IMR-90 (cell line): ENCODE data around the gene MGA. TPM values are rescaled to one million over a fixed set of nuclear protein-coding genes. Genes with fewer than 3 reads are reported as not detected.

ENCODE experiments used
- ATAC-seq: fragments of 200-7000 bp; cut with Tn5 transposase; 2 replicates; pipeline ENCODE4 v1.9.1; 2020; ENCODE audit warnings: low read depth, mild to moderate bottlenecking, moderate library complexity
- BruUV-seq: library from RNA; stranded (reverse); fragments of 400-500 nt; replicated peaks from 2 replicates; lab custom pipeline; 2021; lab: Mats Ljungman, UMichigan
- CTCF ChIA-PET: fragments of 300-600 bp; formaldehyde crosslinking; extraction: SDS; loops from one replicate; lab custom pipeline; 2021; ENCODE audit warnings: antibody characterized with exemption; lab: Yijun Ruan, JAX
- POLR2A ChIA-PET: fragments of 300-600 bp; sonication (Branson Sonifier 250); formaldehyde crosslinking; loops from one replicate; lab custom pipeline; 2022; ENCODE audit warnings: antibody characterized with exemption; ENCODE audit not compliant: unreplicated experiment; lab: Charles Lee
- DNase-seq: peaks from one replicate; pipeline ENCODE4 v3.0.0; 2013
- H2AFZ ChIP-seq: replicated peaks from 2 replicates; pipeline ENCODE3; 2013; ENCODE audit warnings: low read length, mild to moderate bottlenecking; ENCODE audit not compliant: poor library complexity
- H2AK5ac ChIP-seq: 2 replicates; pipeline ENCODE4 v1.6.1; 2013; ENCODE audit warnings: low read depth, low read length, inconsistent platforms
- H2AK9ac ChIP-seq: replicated peaks from 2 replicates; pipeline ENCODE3; 2013; ENCODE audit warnings: mild to moderate bottlenecking, low read depth, low read length, moderate library complexity; ENCODE audit not compliant: poor library complexity
- H2BK120ac ChIP-seq: 2 replicates; pipeline ENCODE4 v1.6.1; 2013; ENCODE audit warnings: low read depth, low read length, inconsistent platforms
- H2BK15ac ChIP-seq: 3 replicates; pipeline ENCODE4 v1.6.1; 2013; ENCODE audit warnings: low read depth, low read length, inconsistent platforms
- H2BK20ac ChIP-seq: 2 replicates; pipeline ENCODE4 v1.6.1; 2013; ENCODE audit warnings: low read depth, mild to moderate bottlenecking, inconsistent platforms, low read length, moderate library complexity
- H2BK5ac ChIP-seq: 2 replicates; pipeline ENCODE4 v1.6.1; 2013; ENCODE audit warnings: mild to moderate bottlenecking, low read depth, low read length, inconsistent platforms; ENCODE audit not compliant: poor library complexity, severe bottlenecking
- H3K14ac ChIP-seq: replicated peaks from 2 replicates; pipeline ENCODE4 v1.6.1; 2013; ENCODE audit warnings: low read depth, low read length, inconsistent platforms
- H3K18ac ChIP-seq: 2 replicates; pipeline ENCODE4 v1.6.1; 2013; ENCODE audit warnings: low read depth, low read length, control low read depth
- H3K23ac ChIP-seq: 2 replicates; pipeline ENCODE4 v1.6.1; 2013; ENCODE audit warnings: low read depth, low read length, inconsistent platforms
- H3K27ac ChIP-seq: 2 replicates; pipeline ENCODE4 v1.5.1; 2013; ENCODE audit warnings: mild to moderate bottlenecking, control low read depth, low read length; ENCODE audit not compliant: insufficient read depth
- H3K27me3 ChIP-seq: 2 replicates; pipeline ENCODE4 v1.6.1; 2013; ENCODE audit warnings: low read length; ENCODE audit not compliant: control insufficient read depth, insufficient read depth
- H3K36me3 ChIP-seq: 2 replicates; pipeline ENCODE4 v1.6.1; 2013; ENCODE audit warnings: low read length, mixed read lengths; ENCODE audit not compliant: control insufficient read depth, insufficient read depth
- H3K4ac ChIP-seq: 2 replicates; pipeline ENCODE4 v1.6.1; 2013; ENCODE audit warnings: low read depth, low read length, inconsistent platforms
- H3K4me1 ChIP-seq: 2 replicates; pipeline ENCODE4 v1.6.1; 2013; ENCODE audit warnings: low read length, mixed read lengths; ENCODE audit not compliant: control insufficient read depth, insufficient read depth
- H3K4me2 ChIP-seq: 2 replicates; pipeline ENCODE4 v1.6.1; 2013; ENCODE audit warnings: low read depth, mild to moderate bottlenecking, control low read depth, low read length, moderate library complexity
- H3K4me3 ChIP-seq: 2 replicates; pipeline ENCODE4 v1.5.1; 2013; ENCODE audit warnings: low read depth, mild to moderate bottlenecking, control low read depth, low read length, moderate library complexity; ENCODE audit not compliant: insufficient read depth
- H3K56ac ChIP-seq: 2 replicates; pipeline ENCODE4 v1.6.1; 2013; ENCODE audit warnings: low read length, inconsistent platforms; ENCODE audit not compliant: insufficient read depth; ENCODE audit errors: extremely low read depth
- H3K79me1 ChIP-seq, 2 experiments: 2 replicates each; pipeline ENCODE4 v1.6.1; 2013; ENCODE audit warnings: low read length in 2 of 2, inconsistent platforms in 1 of 2, low read depth in 1 of 2
- H3K9ac ChIP-seq: 2 replicates; pipeline ENCODE4 v1.6.1; 2013; ENCODE audit warnings: low read depth, low read length, control low read depth
- H3K9me1 ChIP-seq: 2 replicates; pipeline ENCODE4 v1.6.1; 2013; ENCODE audit warnings: low read length, inconsistent platforms; ENCODE audit not compliant: insufficient read depth
- H3K9me3 ChIP-seq: 2 replicates; pipeline ENCODE4 v1.6.1; 2013; ENCODE audit warnings: low read length; ENCODE audit not compliant: control insufficient read depth, insufficient read depth
- H4K20me1 ChIP-seq: 2 replicates; pipeline ENCODE4 v1.6.1; 2013; ENCODE audit warnings: low read length, inconsistent platforms; ENCODE audit not compliant: insufficient read depth
- H4K5ac ChIP-seq: 2 replicates; pipeline ENCODE4 v1.6.1; 2013; ENCODE audit warnings: mild to moderate bottlenecking, low read depth, low read length, control low read depth
- H4K8ac ChIP-seq, 2 experiments: 2 replicates each; pipeline ENCODE4 v1.6.1; 2013; ENCODE audit warnings: low read depth in 2 of 2, low read length in 2 of 2, control low read depth in 1 of 2, inconsistent platforms in 1 of 2
- H4K91ac ChIP-seq: 2 replicates; pipeline ENCODE4 v1.6.1; 2013; ENCODE audit warnings: low read depth, low read length, inconsistent platforms; ENCODE audit not compliant: insufficient read depth
- BHLHE40 ChIP-seq: fragments of 150-350 bp; IDR thresholded peaks from 2 replicates; pipeline ENCODE4 v1.6.1; 2016; ENCODE audit warnings: mild to moderate bottlenecking, low read depth, low read length
- CEBPB ChIP-seq: IDR thresholded peaks from 2 replicates; pipeline ENCODE4 v1.6.1; 2012; ENCODE audit warnings: low read depth, low read length, improper control_type of control experiment
- CHD1 ChIP-seq: IDR thresholded peaks from 2 replicates; pipeline ENCODE4 v1.6.1; 2012; ENCODE audit warnings: low read depth, low read length, improper control_type of control experiment
- CTCF ChIP-seq: conservative IDR thresholded peaks from 2 replicates; pipeline ENCODE4 v1.5.1; 2012; ENCODE audit warnings: mild to moderate bottlenecking, low read depth, low read length, improper control_type of control experiment
- ELK1 ChIP-seq: fragments of 150-350 bp; IDR thresholded peaks from 2 replicates; pipeline ENCODE4 v1.6.1; 2016; ENCODE audit warnings: low read depth, mild to moderate bottlenecking, low read length, moderate library complexity, borderline replicate concordance
- FOS ChIP-seq: fragments of 150-350 bp; IDR thresholded peaks from 2 replicates; pipeline ENCODE4 v1.6.1; 2016; ENCODE audit warnings: low read depth, low read length
- MAFK ChIP-seq: IDR thresholded peaks from 2 replicates; pipeline ENCODE4 v1.6.1; 2012; ENCODE audit warnings: low read depth, low read length, improper control_type of control experiment
- MAZ ChIP-seq: IDR thresholded peaks from 2 replicates; pipeline ENCODE4 v1.6.1; 2012; ENCODE audit warnings: low read depth, mild to moderate bottlenecking, low read length, improper control_type of control experiment, moderate library complexity, borderline replicate concordance
- MXI1 ChIP-seq: IDR thresholded peaks from 2 replicates; pipeline ENCODE4 v1.6.1; 2012; ENCODE audit warnings: low read depth, mild to moderate bottlenecking, low read length, moderate library complexity, borderline replicate concordance
- NFE2L2 ChIP-seq: fragments of 150-350 bp; IDR thresholded peaks from 2 replicates; pipeline ENCODE4 v1.6.1; 2016; ENCODE audit warnings: low read depth, mild to moderate bottlenecking, low read length
- POLR2A ChIP-seq: IDR thresholded peaks from 2 replicates; pipeline ENCODE4 v1.6.1; 2012; ENCODE audit warnings: mild to moderate bottlenecking, low read depth, low read length
- RAD21 ChIP-seq: IDR thresholded peaks from 2 replicates; pipeline ENCODE4 v1.6.1; 2012; ENCODE audit warnings: low read length, improper control_type of control experiment
- RCOR1 ChIP-seq: IDR thresholded peaks from 2 replicates; pipeline ENCODE4 v1.6.1; 2012; ENCODE audit warnings: mild to moderate bottlenecking, low read length, improper control_type of control experiment; ENCODE audit not compliant: insufficient replicate concordance
- RFX5 ChIP-seq: IDR thresholded peaks from 2 replicates; pipeline ENCODE4 v1.8.0; 2012; ENCODE audit warnings: low read depth, mild to moderate bottlenecking, low read length, moderate library complexity
- SMC3 ChIP-seq: fragments of 150-350 bp; IDR thresholded peaks from 2 replicates; pipeline ENCODE4 v1.6.1; 2016; ENCODE audit warnings: low read depth, mild to moderate bottlenecking, antibody characterized with exemption, low read length, moderate library complexity
- USF2 ChIP-seq: fragments of 150-350 bp; IDR thresholded peaks from 2 replicates; pipeline ENCODE4 v1.6.1; 2017; ENCODE audit warnings: mild to moderate bottlenecking, antibody characterized with exemption, low read length, low read depth
- WGBS, 2 experiments: methylation state at CpG; one replicate each; pipeline versions ENCODE4 v1.1.5 to v1.1.7; 2013; ENCODE audit warnings: missing lambda C conversion rate in 2 of 2; ENCODE audit not compliant: insufficient read length in 1 of 2; ENCODE audit errors: extremely low coverage in 2 of 2; 5-methylcytosine and 5-hydroxymethylcytosine counted together
- dilution Hi-C: fragments of 300-500 bp; cut with HindIII; formaldehyde crosslinking; loops from one replicate; pipeline ENCODE4 v1.14.3; 2018; ENCODE audit warnings: low sequenced_read_pairs; ENCODE audit not compliant: unreplicated experiment
- in situ Hi-C: fragments of 300-500 bp; cut with MboI; formaldehyde crosslinking; loops from 3 replicates; pipeline ENCODE4 v1.14.3; 2019; ENCODE audit warnings: low sequenced_read_pairs, inconsistent platforms, mixed read lengths
- intact Hi-C: fragments of 100-400 bp; cut with micrococcal nuclease; formaldehyde crosslinking; loops from 2 replicates; pipeline ENCODE4 v1.10.0; 2022
- polyA plus RNA-seq, 3 experiments: library from polyadenylated mRNA; depleted of rRNA; stranded (reverse); fragments of >200 nt; gene quantifications; 2 replicates each; pipeline ENCODE4 v1.2.3, GENCODE V29; 2012; ENCODE audit warnings: low replicate concordance in 1 of 3
- total RNA-seq: library from RNA; depleted of rRNA; stranded (reverse); fragments of >200 nt; gene quantifications from 2 replicates; pipeline ENCODE4 v1.2.3, GENCODE V29; 2012

The MGA gene
- total and polyA plus RNA-seq, 2 of the 4 experiments (the other 2 are of a cell fraction), result 3.2 to 38.0 TPM

GRCh38 chr15:41788262-41788661 is 128.1 kb downstream of the MGA start:
- Histone ChIP-seq H2BK15ac (no peak overlapping the region), H3K79me1 (peaks cover 42 to 73% of the 10 kb centered on the region in 2 experiments), H2AK5ac (no peak overlapping the region; the same call in 1 of the 2 replicates), H3K23ac (no peak overlapping the region), H3K9ac (no peak overlapping the region), H3K9me3 (no peaks in the 10 kb centered on the region), H2BK120ac (no peak overlapping the region), H2BK20ac (no peak overlapping the region), H2AK9ac (no peak overlapping the region), H3K27ac (no peak overlapping the region), H4K91ac (no peak overlapping the region), H3K4me3 (no peak overlapping the region), H3K4me2 (no peak overlapping the region), H3K36me3 (no peaks in the 10 kb centered on the region), H4K8ac (no peak overlapping the region), H3K4ac (no peak overlapping the region), H3K9me1 (peaks cover 27% of the 10 kb centered on the region), H3K18ac (no peak overlapping the region), H4K5ac (no peak overlapping the region), H3K56ac (no peak overlapping the region), H3K14ac (no peak overlapping the region; the same call in 1 of the 2 replicates), H2BK5ac (no peak overlapping the region), H3K4me1 (peaks cover 12% of the 10 kb centered on the region), H3K27me3 (no peaks in the 10 kb centered on the region), H4K20me1 (peaks cover 3% of the 10 kb centered on the region; the same call in 1 of the 2 replicates), H2AFZ (no peak overlapping the region)
- ATAC-seq, result no peak
- TF ChIP-seq USF2 (no peak), CTCF (no peak), RAD21 (no peak), CEBPB (no peak), POLR2A (no peak), MAZ (no peak), CHD1 (no peak), BHLHE40 (no peak), SMC3 (no peak), MXI1 (no peak), FOS (no peak), ELK1 (no peak), MAFK (no peak), RCOR1 (no peak), RFX5 (no peak), NFE2L2 (no peak)
- dilution Hi-C loops (no loop called here), in situ Hi-C loops (no loop called here), intact Hi-C loops (no loop called here)
- DNase-seq, result no peak
- ChIA-PET POLR2A (no interaction called here), CTCF (no interaction called here)
- no TSS peak for BruUV-seq
- WGBS, 2 experiments, result 94% methylated on average over 2 of the region's 3 CpGs; no CpG with 5 or more reads in 1 of the 2 experiments
